DND-41 (cell line): ENCODE data around the gene PTPN4.
"Not testable (repeated sequence)": the region's sequence is repeated elsewhere in the genome, so short reads cannot be mapped to it uniquely, and the experiment has no call there.

ENCODE experiments used
- ATAC-seq: fragments of 200-7000 bp; cut with Tn5 transposase; 3 replicates; pipeline ENCODE4 v1.9.1; 2021; ENCODE audit warnings: low read depth; ENCODE audit not compliant: insufficient read depth
- DNase-seq: peaks from one replicate; pipeline ENCODE4 v3.0.0-alpha.2; 2020
- H2AFZ ChIP-seq: 2 replicates; pipeline ENCODE4 v1.6.0; 2012; ENCODE audit warnings: low read depth, low read length
- H3K27ac ChIP-seq: 2 replicates; pipeline ENCODE4 v1.5.1; 2012; ENCODE audit warnings: low read length, inconsistent platforms
- H3K27me3 ChIP-seq: fragments of 200-600 bp; sonication (generic); 2 replicates; pipeline ENCODE4 v1.6.0; 2012; ENCODE audit warnings: low read length, mild to moderate bottlenecking, inconsistent platforms; ENCODE audit not compliant: insufficient read depth, poor library complexity
- H3K36me3 ChIP-seq: 2 replicates; pipeline ENCODE4 v1.5.1; 2012; ENCODE audit warnings: low read length, inconsistent platforms; ENCODE audit not compliant: insufficient read depth
- H3K4me1 ChIP-seq: 2 replicates; pipeline ENCODE4 v1.5.1; 2012; ENCODE audit warnings: mild to moderate bottlenecking, low read length; ENCODE audit not compliant: insufficient read depth
- H3K4me2 ChIP-seq: 2 replicates; pipeline ENCODE4 v1.6.0; 2012; ENCODE audit warnings: mild to moderate bottlenecking, moderate library complexity, low read length, inconsistent platforms; ENCODE audit not compliant: insufficient read depth
- H3K4me3 ChIP-seq, 2 experiments: fragments of 200-600 bp in 1 of 2; shearing (Covaris generic) in 1 of 2; 2 replicates each; pipeline ENCODE4 v1.5.1; 2012 to 2016; ENCODE audit warnings: inconsistent platforms in 2 of 2, low read length in 2 of 2, mild to moderate bottlenecking in 2 of 2, low read depth in 1 of 2, moderate library complexity in 1 of 2
- H3K79me2 ChIP-seq: 2 replicates; pipeline ENCODE4 v1.6.0; 2012; ENCODE audit warnings: low read length, inconsistent platforms; ENCODE audit not compliant: insufficient read depth
- H3K9ac ChIP-seq: 2 replicates; pipeline ENCODE4 v1.6.0; 2012; ENCODE audit warnings: low read depth, mild to moderate bottlenecking, inconsistent platforms, low read length, moderate library complexity
- H3K9me3 ChIP-seq: 2 replicates; pipeline ENCODE4 v1.5.1; 2012; ENCODE audit warnings: low read length, moderate library complexity, mild to moderate bottlenecking, inconsistent platforms; ENCODE audit not compliant: insufficient read depth, severe bottlenecking
- H4K20me1 ChIP-seq: 2 replicates; pipeline ENCODE4 v1.6.0; 2012; ENCODE audit warnings: low read length; ENCODE audit not compliant: insufficient read depth
- EZH2 ChIP-seq: IDR thresholded peaks from 3 replicates; pipeline ENCODE4 v1.6.1; 2012; ENCODE audit warnings: borderline replicate concordance, low read depth, mild to moderate bottlenecking, moderate library complexity, low read length, inconsistent platforms; ENCODE audit not compliant: severe bottlenecking
- TF ChIP-seq, protein P1 (sequence below): IDR thresholded peaks from 2 replicates; pipeline ENCODE4 v1.5.1; 2012; ENCODE audit warnings: borderline replicate concordance, low read length, moderate library complexity, mild to moderate bottlenecking; ENCODE audit not compliant: poor library complexity, severe bottlenecking; ENCODE audit errors: extremely low read depth

Gene PTPN4

DNA sequence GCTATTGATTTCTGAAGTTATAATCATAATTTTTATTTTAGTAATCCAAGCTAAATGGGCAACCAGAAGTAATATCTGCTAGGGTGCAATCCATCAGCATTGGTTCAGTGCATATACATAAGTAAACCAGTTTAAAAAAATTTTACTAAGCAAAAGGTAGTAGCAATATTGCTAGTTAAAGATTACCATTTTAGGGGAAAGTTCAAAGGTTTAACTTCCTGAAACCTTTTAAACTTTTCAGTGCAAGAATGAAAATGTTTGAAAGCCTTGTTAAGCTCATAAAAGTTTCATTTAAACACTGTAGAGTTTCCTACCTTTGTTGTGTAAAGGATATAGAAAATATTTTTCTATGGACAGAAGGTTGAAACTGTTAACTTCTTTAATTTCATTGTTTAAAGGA is 222.2 kb downstream of the PTPN4 start:
- Histone ChIP-seq H3K9me3 (no peaks in the 10 kb centered on the region), H3K36me3 (peaks cover 8% of the 10 kb centered on the region; the same call in 1 of the 2 replicates), H3K79me2 (no peaks in the 10 kb centered on the region), H3K4me1 (no peaks in the 10 kb centered on the region), H4K20me1 (no peaks in the 10 kb centered on the region), H3K27ac (no peak overlapping the region), H3K4me2 (no peak overlapping the region), H3K9ac (no peak overlapping the region), H3K27me3 (no peaks in the 10 kb centered on the region), H3K4me3 (no peak overlapping the region), H2AFZ (no peak overlapping the region)
- no peak for TF ChIP-seq EZH2
- TF ChIP-seq, protein P1, sequence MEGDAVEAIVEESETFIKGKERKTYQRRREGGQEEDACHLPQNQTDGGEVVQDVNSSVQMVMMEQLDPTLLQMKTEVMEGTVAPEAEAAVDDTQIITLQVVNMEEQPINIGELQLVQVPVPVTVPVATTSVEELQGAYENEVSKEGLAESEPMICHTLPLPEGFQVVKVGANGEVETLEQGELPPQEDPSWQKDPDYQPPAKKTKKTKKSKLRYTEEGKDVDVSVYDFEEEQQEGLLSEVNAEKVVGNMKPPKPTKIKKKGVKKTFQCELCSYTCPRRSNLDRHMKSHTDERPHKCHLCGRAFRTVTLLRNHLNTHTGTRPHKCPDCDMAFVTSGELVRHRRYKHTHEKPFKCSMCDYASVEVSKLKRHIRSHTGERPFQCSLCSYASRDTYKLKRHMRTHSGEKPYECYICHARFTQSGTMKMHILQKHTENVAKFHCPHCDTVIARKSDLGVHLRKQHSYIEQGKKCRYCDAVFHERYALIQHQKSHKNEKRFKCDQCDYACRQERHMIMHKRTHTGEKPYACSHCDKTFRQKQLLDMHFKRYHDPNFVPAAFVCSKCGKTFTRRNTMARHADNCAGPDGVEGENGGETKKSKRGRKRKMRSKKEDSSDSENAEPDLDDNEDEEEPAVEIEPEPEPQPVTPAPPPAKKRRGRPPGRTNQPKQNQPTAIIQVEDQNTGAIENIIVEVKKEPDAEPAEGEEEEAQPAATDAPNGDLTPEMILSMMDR, result no peak
- no peak for DNase-seq
- ATAC-seq, result no peak

DNA sequence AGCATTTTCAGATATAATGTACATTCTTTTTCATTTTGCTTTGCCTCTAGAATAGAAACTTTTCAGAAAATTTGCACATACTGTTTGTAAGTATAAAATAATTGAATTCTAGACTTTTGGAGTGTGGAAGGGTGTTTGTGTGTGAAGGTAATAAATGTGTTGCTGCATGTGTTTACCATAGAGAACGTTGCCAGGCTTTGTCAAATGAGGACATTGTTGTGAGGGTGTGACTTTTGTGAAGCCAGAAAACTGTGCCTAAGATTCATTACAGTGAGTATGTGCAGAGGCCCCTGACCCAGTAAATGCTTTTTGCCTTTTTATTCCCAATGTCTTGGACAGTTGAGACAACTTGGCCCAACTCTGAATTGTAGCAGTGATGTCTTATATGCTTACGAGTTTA is 222.8 kb downstream of the PTPN4 start:
- no peaks in the 10 kb centered on the region for H3K9me3 ChIP-seq
- no peak overlapping the region for H2AFZ ChIP-seq
- no peaks in the 10 kb centered on the region for H3K4me1 ChIP-seq
- peaks cover 4% of the 10 kb centered on the region; the same call in 1 of the 2 replicates for H3K36me3 ChIP-seq
- no peak overlapping the region for H3K4me3 ChIP-seq
- no peaks in the 10 kb centered on the region for H3K27me3 ChIP-seq
- no peak overlapping the region for H3K4me2 ChIP-seq
- DNase-seq, result no peak
- no peaks in the 10 kb centered on the region for H4K20me1 ChIP-seq
- H3K79me2 ChIP-seq, result no peaks in the 10 kb centered on the region
- ATAC-seq, result no peak
- TF ChIP-seq, protein P1, result no peak
- TF ChIP-seq EZH2, result no peak
- no peak overlapping the region for H3K9ac ChIP-seq
- H3K27ac ChIP-seq, result no peak overlapping the region

DNA sequence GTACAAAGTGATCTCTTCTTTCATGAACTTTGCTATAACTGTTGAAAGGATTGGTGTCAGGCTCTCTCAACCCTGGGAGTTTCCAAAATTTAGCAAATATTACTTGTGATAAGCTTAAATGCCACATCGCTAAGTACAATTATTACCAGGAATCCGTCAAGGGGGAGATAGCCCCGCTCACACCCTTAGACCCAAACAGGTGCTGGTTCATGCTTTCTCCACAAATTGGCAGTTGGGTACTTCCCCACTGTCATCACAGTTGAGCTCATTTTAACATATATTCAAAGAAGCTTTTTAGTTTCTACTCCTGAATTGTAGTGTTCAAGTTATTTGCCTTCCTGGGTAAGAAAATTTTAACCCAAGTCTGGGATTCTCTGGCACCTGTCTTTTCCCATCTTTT is 223.4 kb downstream of the PTPN4 start:
- no peak overlapping the region for H3K27ac ChIP-seq
- no peak overlapping the region for H3K4me2 ChIP-seq
- no peaks in the 10 kb centered on the region for H4K20me1 ChIP-seq
- no peaks in the 10 kb centered on the region for H3K36me3 ChIP-seq
- no peak overlapping the region for H3K4me3 ChIP-seq
- no peaks in the 10 kb centered on the region for H3K9me3 ChIP-seq
- no peaks in the 10 kb centered on the region for H3K4me1 ChIP-seq
- H3K27me3 ChIP-seq, result no peaks in the 10 kb centered on the region
- no peaks in the 10 kb centered on the region for H3K79me2 ChIP-seq
- DNase-seq (no peak), ATAC-seq (no peak; the same call in 2 of the 3 replicates)
- no peak overlapping the region for H3K9ac ChIP-seq
- no peak overlapping the region for H2AFZ ChIP-seq
- TF ChIP-seq EZH2, result no peak
- TF ChIP-seq, protein P1, result no peak

DNA sequence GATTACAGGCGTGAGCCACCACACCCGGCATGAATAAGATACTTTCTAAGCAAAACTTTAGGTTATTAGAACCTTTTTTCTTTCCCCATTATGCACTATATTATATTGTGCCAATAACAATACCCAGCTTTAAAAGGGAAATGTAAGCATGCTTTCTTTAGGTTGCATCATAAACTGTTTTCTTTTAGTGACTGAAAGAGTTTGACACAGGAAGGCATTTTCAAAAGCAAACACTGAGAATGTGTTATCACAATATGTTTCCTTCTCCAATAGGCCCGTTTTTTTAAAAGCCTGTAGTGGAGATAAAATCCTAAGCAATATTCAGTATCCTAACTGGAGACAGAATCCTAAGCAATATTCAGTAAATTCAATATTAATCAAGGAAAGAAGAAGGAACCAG is 236.4 kb downstream of the PTPN4 start:
- Histone ChIP-seq H3K9me3 (no peaks in the 10 kb centered on the region), H3K79me2 (no peaks in the 10 kb centered on the region), H3K4me3 (no peak overlapping the region), H3K27ac (no peak overlapping the region), H3K36me3 (no peaks in the 10 kb centered on the region), H4K20me1 (no peaks in the 10 kb centered on the region), H3K4me1 (peaks cover 3% of the 10 kb centered on the region; the same call in 1 of the 2 replicates), H2AFZ (no peak overlapping the region), H3K9ac (no peak overlapping the region), H3K27me3 (no peaks in the 10 kb centered on the region), H3K4me2 (no peak overlapping the region)
- ATAC-seq (no peak), DNase-seq (no peak)
- TF ChIP-seq EZH2, result no peak
- TF ChIP-seq, protein P1, result no peak

DNA sequence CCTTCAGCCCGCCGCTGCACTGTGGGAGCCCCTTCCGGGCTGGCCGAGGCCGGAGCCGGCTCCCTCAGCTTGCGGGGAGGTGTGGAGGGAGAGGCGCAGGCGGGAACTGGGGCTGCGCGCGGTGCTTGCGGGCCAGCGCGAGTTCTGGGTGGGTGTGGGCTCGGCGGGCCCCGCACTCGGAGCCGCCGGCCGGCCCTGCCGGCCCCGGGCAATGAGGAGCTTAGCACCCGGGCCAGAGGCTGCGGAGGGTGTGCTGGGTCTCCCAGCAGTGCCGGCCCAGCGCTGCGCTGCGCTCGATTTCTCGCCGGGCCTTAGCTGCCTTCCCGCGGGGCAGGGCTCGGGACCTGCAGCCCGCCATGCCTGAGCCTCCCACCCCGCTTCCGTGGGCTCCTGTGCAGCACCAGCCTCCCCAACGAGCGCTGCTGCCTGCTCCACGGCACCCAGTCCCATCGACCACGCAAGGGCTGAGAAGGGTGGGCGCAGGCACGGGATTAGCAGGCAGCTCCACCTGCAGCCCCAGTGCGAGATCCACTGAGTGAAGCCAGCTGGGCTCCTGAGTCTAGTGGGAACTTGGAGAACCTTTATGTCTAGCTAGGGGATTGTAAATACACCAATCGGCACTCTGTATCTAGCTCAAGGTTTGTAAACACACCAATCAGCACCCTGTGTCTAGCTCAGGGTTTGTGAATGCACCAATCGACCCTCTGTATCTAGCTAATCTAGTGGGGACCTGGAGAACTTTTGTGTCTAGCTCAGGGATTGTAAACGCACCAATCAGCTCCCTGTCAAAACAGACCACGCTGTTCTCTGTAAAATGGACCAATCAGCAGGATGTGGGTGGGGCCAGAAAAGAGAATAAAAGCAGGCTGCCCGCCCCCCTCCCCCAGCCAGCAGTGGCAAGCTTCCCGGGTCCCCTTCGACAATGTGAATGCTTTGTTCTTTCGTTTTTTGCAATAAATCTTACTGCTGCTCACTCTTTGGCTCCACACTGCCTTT is 237.5 kb downstream of the PTPN4 start:
- not testable (repeated sequence) for DNase-seq, H3K4me1 ChIP-seq, H3K9me3 ChIP-seq, H3K4me3 ChIP-seq, H3K27ac ChIP-seq, H3K79me2 ChIP-seq, H3K27me3 ChIP-seq, H3K4me2 ChIP-seq, H3K36me3 ChIP-seq, H4K20me1 ChIP-seq, H2AFZ ChIP-seq, H3K9ac ChIP-seq, ATAC-seq
